HEK293T (cell line): ENCODE results near the gene DPM1.

ENCODE experiments used
- CTCF ChIA-PET: fragments of 350-600 bp; formaldehyde crosslinking; extraction: SDS; loops from one replicate; lab custom pipeline; 2021; ENCODE audit warnings: antibody characterized with exemption, inconsistent platforms; lab: Yijun Ruan, JAX
- POLR2A ChIA-PET: fragments of 350-600 bp; formaldehyde crosslinking; extraction: SDS; loops from one replicate; lab custom pipeline; 2020; ENCODE audit warnings: antibody characterized with exemption, inconsistent platforms; lab: Yijun Ruan, JAX
- DNase-seq: peaks from one replicate; pipeline ENCODE4 v3.0.0; 2012; ENCODE audit warnings: mixed read lengths; ENCODE audit errors: extremely low spot score
- ARNT ChIP-seq: fragments of 450-650 bp; IDR thresholded peaks from 2 replicates; pipeline ENCODE4 v1.6.1; 2017; ENCODE audit warnings: mild to moderate bottlenecking
- BHLHE40 ChIP-seq: fragments of 450-650 bp; IDR thresholded peaks from 2 replicates; pipeline ENCODE4 v1.6.1; 2016; ENCODE audit warnings: mild to moderate bottlenecking, moderate library complexity, borderline replicate concordance
- CTBP1 ChIP-seq: fragments of 450-650 bp; IDR thresholded peaks from 2 replicates; pipeline ENCODE4 v1.6.1; 2016; ENCODE audit warnings: borderline replicate concordance
- ELF4 ChIP-seq: fragments of 450-650 bp; IDR thresholded peaks from 2 replicates; pipeline ENCODE4 v1.6.1; 2017; ENCODE audit warnings: antibody characterized with exemption
- FOXA1 ChIP-seq: fragments of 450-650 bp; IDR thresholded peaks from 2 replicates; pipeline ENCODE4 v1.6.1; 2016; ENCODE audit warnings: mild to moderate bottlenecking
- FOXK2 ChIP-seq: fragments of 450-650 bp; IDR thresholded peaks from 2 replicates; pipeline ENCODE4 v1.6.1; 2016; ENCODE audit warnings: mild to moderate bottlenecking
- FOXM1 ChIP-seq: fragments of 450-650 bp; IDR thresholded peaks from 2 replicates; pipeline ENCODE4 v1.6.1; 2017; ENCODE audit warnings: mild to moderate bottlenecking, borderline replicate concordance
- HDGF ChIP-seq: fragments of 450-650 bp; IDR thresholded peaks from 2 replicates; pipeline ENCODE4 v1.6.1; 2017; ENCODE audit warnings: antibody characterized with exemption, borderline replicate concordance
- L3MBTL2 ChIP-seq: fragments of 450-650 bp; conservative IDR thresholded peaks from 2 replicates; pipeline ENCODE4 v1.6.1; 2016; ENCODE audit warnings: mild to moderate bottlenecking
- LEF1 ChIP-seq: fragments of 450-650 bp; IDR thresholded peaks from 2 replicates; pipeline ENCODE4 v1.6.1; 2017; ENCODE audit warnings: mild to moderate bottlenecking, borderline replicate concordance
- NFRKB ChIP-seq: fragments of 450-650 bp; IDR thresholded peaks from 2 replicates; pipeline ENCODE4 v1.6.1; 2016; ENCODE audit warnings: mild to moderate bottlenecking, moderate library complexity
- PKNOX1 ChIP-seq: fragments of 450-650 bp; IDR thresholded peaks from 2 replicates; pipeline ENCODE4 v1.6.1; 2016
- SP1 ChIP-seq: fragments of 450-650 bp; IDR thresholded peaks from 2 replicates; pipeline ENCODE4 v1.6.1; 2017
- SUZ12 ChIP-seq: fragments of 450-650 bp; IDR thresholded peaks from 2 replicates; pipeline ENCODE4 v1.6.1; 2016; ENCODE audit warnings: mild to moderate bottlenecking
- TARDBP ChIP-seq: fragments of 450-650 bp; IDR thresholded peaks from 2 replicates; pipeline ENCODE4 v1.6.1; 2016
- ZNF384 ChIP-seq: fragments of 450-650 bp; IDR thresholded peaks from 2 replicates; pipeline ENCODE4 v1.6.1; 2016

DPM1 gene

GRCh38 chr20:51001430-51002265, 43.3 kb upstream of the DPM1 start:
- no peak for TF ChIP-seq L3MBTL2
- no peak for TF ChIP-seq HDGF
- no peak for TF ChIP-seq SP1
- no peak for TF ChIP-seq FOXA1
- no peak for TF ChIP-seq BHLHE40
- TF ChIP-seq ZNF384 = no peak
- TF ChIP-seq SUZ12 = no peak
- TF ChIP-seq PKNOX1 = no peak
- no peak for TF ChIP-seq FOXK2
- no peak for TF ChIP-seq ARNT
- no peak for TF ChIP-seq CTBP1
- no peak for TF ChIP-seq ELF4
- no peak for TF ChIP-seq LEF1
- TF ChIP-seq FOXM1 = no peak
- TF ChIP-seq NFRKB = no peak
- TF ChIP-seq TARDBP = no peak
- ChIA-PET CTCF (no interaction called here), POLR2A (interaction anchor here (1.0 kb wide), 1 partner anchor 32 kb away, joined by 3 read pairs; no protein-coding TSS in a partner anchor)
- no peak for DNase-seq

GRCh38 chr20:50999355-50999754, 41.0 kb upstream of the DPM1 start:
- no peak for TF ChIP-seq ELF4
- no peak for TF ChIP-seq FOXA1
- no peak for TF ChIP-seq NFRKB
- TF ChIP-seq FOXK2 = no peak
- TF ChIP-seq L3MBTL2 = no peak
- no peak for TF ChIP-seq SP1
- TF ChIP-seq BHLHE40 = no peak
- TF ChIP-seq CTBP1 = no peak
- TF ChIP-seq ZNF384 = no peak
- no peak for TF ChIP-seq ARNT
- no peak for TF ChIP-seq FOXM1
- TF ChIP-seq SUZ12 = no peak
- no peak for TF ChIP-seq LEF1
- no peak for TF ChIP-seq TARDBP
- TF ChIP-seq PKNOX1 = no peak

GRCh38 chr20:50996901-50997865, 38.9 kb upstream of the DPM1 start:
- ChIA-PET CTCF (interaction anchor here (0.6 to 1.1 kb wide), 4 partner anchors 10 to 312 kb away, joined by 3 to 4 read pairs (median 4); no protein-coding TSS in a partner anchor), POLR2A (interaction anchor here (0.5 kb wide), 1 partner anchor 12 kb away, joined by 3 read pairs; no protein-coding TSS in a partner anchor)
- TF ChIP-seq ARNT (no peak), BHLHE40 (no peak), ZNF384 (no peak), FOXA1 (no peak), FOXM1 (no peak), ELF4 (no peak), NFRKB (no peak), L3MBTL2 (no peak), CTBP1 (no peak), HDGF (no peak), LEF1 (no peak), PKNOX1 (no peak)
- DNase-seq = no peak

More at GRCh38 chr20:50999355-50999754, 41.0 kb upstream of the DPM1 start:
- DNase-seq = no peak
- POLR2A ChIA-PET = no interaction called here
- CTCF ChIA-PET = interaction anchor here (1.1 kb wide), 1 partner anchor 16 kb away, joined by 3 read pairs; no protein-coding TSS in a partner anchor

- ChIA-PET CTCF (no interaction called here), POLR2A (no interaction called here)
- TF ChIP-seq TARDBP (no peak), LEF1 (no peak), FOXA1 (no peak), NFRKB (no peak), ARNT (no peak), ELF4 (no peak), BHLHE40 (no peak), CTBP1 (no peak), ZNF384 (no peak), HDGF (no peak), L3MBTL2 (no peak), FOXM1 (no peak), PKNOX1 (no peak), FOXK2 (no peak), SUZ12 (no peak), SP1 (no peak)
- DNase-seq = no peak
Measured at GRCh38 chr20:50995506-50995905, 37.2 kb upstream of the DPM1 start.
